IMR-90 (cell line): ENCODE measurements around the gene SLC25A46. TPM values are rescaled to one million over a fixed set of nuclear protein-coding genes. Genes with fewer than 3 reads are reported as not detected.

Experiments used
- ATAC-seq: fragments of 200-7000 bp; cut with Tn5 transposase; 2 replicates; pipeline ENCODE4 v1.9.1; 2020; ENCODE audit warnings: low read depth, mild to moderate bottlenecking, moderate library complexity
- BruUV-seq: library from RNA; stranded (reverse); fragments of 400-500 nt; replicated peaks from 2 replicates; lab custom pipeline; 2021; lab: Mats Ljungman, UMichigan
- CTCF ChIA-PET: fragments of 300-600 bp; formaldehyde crosslinking; extraction: SDS; loops from one replicate; lab custom pipeline; 2021; ENCODE audit warnings: antibody characterized with exemption; lab: Yijun Ruan, JAX
- POLR2A ChIA-PET: fragments of 300-600 bp; sonication (Branson Sonifier 250); formaldehyde crosslinking; loops from one replicate; lab custom pipeline; 2022; ENCODE audit warnings: antibody characterized with exemption; ENCODE audit not compliant: unreplicated experiment; lab: Charles Lee
- DNase-seq: peaks from one replicate; pipeline ENCODE4 v3.0.0; 2013
- H2AFZ ChIP-seq: replicated peaks from 2 replicates; pipeline ENCODE3; 2013; ENCODE audit warnings: low read length, mild to moderate bottlenecking; ENCODE audit not compliant: poor library complexity
- H2AK5ac ChIP-seq: 2 replicates; pipeline ENCODE4 v1.6.1; 2013; ENCODE audit warnings: low read depth, low read length, inconsistent platforms
- H2AK9ac ChIP-seq: replicated peaks from 2 replicates; pipeline ENCODE3; 2013; ENCODE audit warnings: mild to moderate bottlenecking, low read depth, low read length, moderate library complexity; ENCODE audit not compliant: poor library complexity
- H2BK120ac ChIP-seq: 2 replicates; pipeline ENCODE4 v1.6.1; 2013; ENCODE audit warnings: low read depth, low read length, inconsistent platforms
- H2BK15ac ChIP-seq: 3 replicates; pipeline ENCODE4 v1.6.1; 2013; ENCODE audit warnings: low read depth, low read length, inconsistent platforms
- H2BK20ac ChIP-seq: 2 replicates; pipeline ENCODE4 v1.6.1; 2013; ENCODE audit warnings: low read depth, mild to moderate bottlenecking, inconsistent platforms, low read length, moderate library complexity
- H2BK5ac ChIP-seq: 2 replicates; pipeline ENCODE4 v1.6.1; 2013; ENCODE audit warnings: mild to moderate bottlenecking, low read depth, low read length, inconsistent platforms; ENCODE audit not compliant: poor library complexity, severe bottlenecking
- H3K14ac ChIP-seq: replicated peaks from 2 replicates; pipeline ENCODE4 v1.6.1; 2013; ENCODE audit warnings: low read depth, low read length, inconsistent platforms
- H3K18ac ChIP-seq: 2 replicates; pipeline ENCODE4 v1.6.1; 2013; ENCODE audit warnings: low read depth, low read length, control low read depth
- H3K23ac ChIP-seq: 2 replicates; pipeline ENCODE4 v1.6.1; 2013; ENCODE audit warnings: low read depth, low read length, inconsistent platforms
- H3K27ac ChIP-seq: 2 replicates; pipeline ENCODE4 v1.5.1; 2013; ENCODE audit warnings: mild to moderate bottlenecking, control low read depth, low read length; ENCODE audit not compliant: insufficient read depth
- H3K27me3 ChIP-seq: 2 replicates; pipeline ENCODE4 v1.6.1; 2013; ENCODE audit warnings: low read length; ENCODE audit not compliant: control insufficient read depth, insufficient read depth
- H3K36me3 ChIP-seq: 2 replicates; pipeline ENCODE4 v1.6.1; 2013; ENCODE audit warnings: low read length, mixed read lengths; ENCODE audit not compliant: control insufficient read depth, insufficient read depth
- H3K4ac ChIP-seq: 2 replicates; pipeline ENCODE4 v1.6.1; 2013; ENCODE audit warnings: low read depth, low read length, inconsistent platforms
- H3K4me1 ChIP-seq: 2 replicates; pipeline ENCODE4 v1.6.1; 2013; ENCODE audit warnings: low read length, mixed read lengths; ENCODE audit not compliant: control insufficient read depth, insufficient read depth
- H3K4me2 ChIP-seq: 2 replicates; pipeline ENCODE4 v1.6.1; 2013; ENCODE audit warnings: low read depth, mild to moderate bottlenecking, control low read depth, low read length, moderate library complexity
- H3K4me3 ChIP-seq: 2 replicates; pipeline ENCODE4 v1.5.1; 2013; ENCODE audit warnings: low read depth, mild to moderate bottlenecking, control low read depth, low read length, moderate library complexity; ENCODE audit not compliant: insufficient read depth
- H3K56ac ChIP-seq: 2 replicates; pipeline ENCODE4 v1.6.1; 2013; ENCODE audit warnings: low read length, inconsistent platforms; ENCODE audit not compliant: insufficient read depth; ENCODE audit errors: extremely low read depth
- H3K79me1 ChIP-seq, 2 experiments: 2 replicates each; pipeline ENCODE4 v1.6.1; 2013; ENCODE audit warnings: low read length in 2 of 2, inconsistent platforms in 1 of 2, low read depth in 1 of 2
- H3K9ac ChIP-seq: 2 replicates; pipeline ENCODE4 v1.6.1; 2013; ENCODE audit warnings: low read depth, low read length, control low read depth
- H3K9me1 ChIP-seq: 2 replicates; pipeline ENCODE4 v1.6.1; 2013; ENCODE audit warnings: low read length, inconsistent platforms; ENCODE audit not compliant: insufficient read depth
- H3K9me3 ChIP-seq: 2 replicates; pipeline ENCODE4 v1.6.1; 2013; ENCODE audit warnings: low read length; ENCODE audit not compliant: control insufficient read depth, insufficient read depth
- H4K20me1 ChIP-seq: 2 replicates; pipeline ENCODE4 v1.6.1; 2013; ENCODE audit warnings: low read length, inconsistent platforms; ENCODE audit not compliant: insufficient read depth
- H4K5ac ChIP-seq: 2 replicates; pipeline ENCODE4 v1.6.1; 2013; ENCODE audit warnings: mild to moderate bottlenecking, low read depth, low read length, control low read depth
- H4K8ac ChIP-seq, 2 experiments: 2 replicates each; pipeline ENCODE4 v1.6.1; 2013; ENCODE audit warnings: low read depth in 2 of 2, low read length in 2 of 2, control low read depth in 1 of 2, inconsistent platforms in 1 of 2
- H4K91ac ChIP-seq: 2 replicates; pipeline ENCODE4 v1.6.1; 2013; ENCODE audit warnings: low read depth, low read length, inconsistent platforms; ENCODE audit not compliant: insufficient read depth
- BHLHE40 ChIP-seq: fragments of 150-350 bp; IDR thresholded peaks from 2 replicates; pipeline ENCODE4 v1.6.1; 2016; ENCODE audit warnings: mild to moderate bottlenecking, low read depth, low read length
- CEBPB ChIP-seq: IDR thresholded peaks from 2 replicates; pipeline ENCODE4 v1.6.1; 2012; ENCODE audit warnings: low read depth, low read length, improper control_type of control experiment
- CHD1 ChIP-seq: IDR thresholded peaks from 2 replicates; pipeline ENCODE4 v1.6.1; 2012; ENCODE audit warnings: low read depth, low read length, improper control_type of control experiment
- CTCF ChIP-seq: conservative IDR thresholded peaks from 2 replicates; pipeline ENCODE4 v1.5.1; 2012; ENCODE audit warnings: mild to moderate bottlenecking, low read depth, low read length, improper control_type of control experiment
- ELK1 ChIP-seq: fragments of 150-350 bp; IDR thresholded peaks from 2 replicates; pipeline ENCODE4 v1.6.1; 2016; ENCODE audit warnings: low read depth, mild to moderate bottlenecking, low read length, moderate library complexity, borderline replicate concordance
- FOS ChIP-seq: fragments of 150-350 bp; IDR thresholded peaks from 2 replicates; pipeline ENCODE4 v1.6.1; 2016; ENCODE audit warnings: low read depth, low read length
- MAFK ChIP-seq: IDR thresholded peaks from 2 replicates; pipeline ENCODE4 v1.6.1; 2012; ENCODE audit warnings: low read depth, low read length, improper control_type of control experiment
- MAZ ChIP-seq: IDR thresholded peaks from 2 replicates; pipeline ENCODE4 v1.6.1; 2012; ENCODE audit warnings: low read depth, mild to moderate bottlenecking, low read length, improper control_type of control experiment, moderate library complexity, borderline replicate concordance
- MXI1 ChIP-seq: IDR thresholded peaks from 2 replicates; pipeline ENCODE4 v1.6.1; 2012; ENCODE audit warnings: low read depth, mild to moderate bottlenecking, low read length, moderate library complexity, borderline replicate concordance
- NFE2L2 ChIP-seq: fragments of 150-350 bp; IDR thresholded peaks from 2 replicates; pipeline ENCODE4 v1.6.1; 2016; ENCODE audit warnings: low read depth, mild to moderate bottlenecking, low read length
- POLR2A ChIP-seq: IDR thresholded peaks from 2 replicates; pipeline ENCODE4 v1.6.1; 2012; ENCODE audit warnings: mild to moderate bottlenecking, low read depth, low read length
- RAD21 ChIP-seq: IDR thresholded peaks from 2 replicates; pipeline ENCODE4 v1.6.1; 2012; ENCODE audit warnings: low read length, improper control_type of control experiment
- RCOR1 ChIP-seq: IDR thresholded peaks from 2 replicates; pipeline ENCODE4 v1.6.1; 2012; ENCODE audit warnings: mild to moderate bottlenecking, low read length, improper control_type of control experiment; ENCODE audit not compliant: insufficient replicate concordance
- RFX5 ChIP-seq: IDR thresholded peaks from 2 replicates; pipeline ENCODE4 v1.8.0; 2012; ENCODE audit warnings: low read depth, mild to moderate bottlenecking, low read length, moderate library complexity
- SMC3 ChIP-seq: fragments of 150-350 bp; IDR thresholded peaks from 2 replicates; pipeline ENCODE4 v1.6.1; 2016; ENCODE audit warnings: low read depth, mild to moderate bottlenecking, antibody characterized with exemption, low read length, moderate library complexity
- WGBS, 2 experiments: methylation state at CpG; one replicate each; pipeline versions ENCODE4 v1.1.5 to v1.1.7; 2013; ENCODE audit warnings: missing lambda C conversion rate in 2 of 2; ENCODE audit not compliant: insufficient read length in 1 of 2; ENCODE audit errors: extremely low coverage in 2 of 2; 5-methylcytosine and 5-hydroxymethylcytosine counted together
- dilution Hi-C: fragments of 300-500 bp; cut with HindIII; formaldehyde crosslinking; loops from one replicate; pipeline ENCODE4 v1.14.3; 2018; ENCODE audit warnings: low sequenced_read_pairs; ENCODE audit not compliant: unreplicated experiment
- in situ Hi-C: fragments of 300-500 bp; cut with MboI; formaldehyde crosslinking; loops from 3 replicates; pipeline ENCODE4 v1.14.3; 2019; ENCODE audit warnings: low sequenced_read_pairs, inconsistent platforms, mixed read lengths
- intact Hi-C: fragments of 100-400 bp; cut with micrococcal nuclease; formaldehyde crosslinking; loops from 2 replicates; pipeline ENCODE4 v1.10.0; 2022
- polyA plus RNA-seq, 3 experiments: library from polyadenylated mRNA; depleted of rRNA; stranded (reverse); fragments of >200 nt; gene quantifications; 2 replicates each; pipeline ENCODE4 v1.2.3, GENCODE V29; 2012; ENCODE audit warnings: low replicate concordance in 1 of 3
- total RNA-seq: library from RNA; depleted of rRNA; stranded (reverse); fragments of >200 nt; gene quantifications from 2 replicates; pipeline ENCODE4 v1.2.3, GENCODE V29; 2012
- TF ChIP-seq, protein P1 (sequence below): fragments of 150-350 bp; IDR thresholded peaks from 2 replicates; pipeline ENCODE4 v1.6.1; 2017; ENCODE audit warnings: mild to moderate bottlenecking, antibody characterized with exemption, low read length, low read depth

SLC25A46 gene
- total and polyA plus RNA-seq, 2 of the 4 experiments (the other 2 are of a cell fraction) = 25.1 to 67.9 TPM

- Histone ChIP-seq H4K5ac (no peak overlapping the region), H2AK9ac (no peak overlapping the region), H4K8ac (no peak overlapping the region), H2AFZ (no peak overlapping the region), H2BK5ac (no peak overlapping the region), H2BK15ac (no peak overlapping the region), H4K91ac (no peak overlapping the region), H3K27me3 (no peaks in the 10 kb centered on the region), H3K23ac (no peak overlapping the region), H3K18ac (no peak overlapping the region), H3K9ac (no peak overlapping the region), H3K56ac (no peak overlapping the region), H3K4me2 (no peak overlapping the region), H3K9me1 (no peaks in the 10 kb centered on the region), H3K4me1 (no peaks in the 10 kb centered on the region), H3K36me3 (no peaks in the 10 kb centered on the region), H3K79me1 (no peaks in the 10 kb centered on the region), H3K4ac (no peak overlapping the region), H4K20me1 (no peaks in the 10 kb centered on the region), H2BK120ac (no peak overlapping the region), H2AK5ac (no peak overlapping the region), H3K9me3 (no peaks in the 10 kb centered on the region), H2BK20ac (no peak overlapping the region), H3K14ac (no peak overlapping the region), H3K4me3 (no peak overlapping the region), H3K27ac (no peak overlapping the region)
- 0% methylated on average over 1 of the region's 3 CpGs; no CpG with 5 or more reads in 1 of the 2 experiments for WGBS, 2 experiments
- ATAC-seq (no peak), DNase-seq (no peak)
- dilution Hi-C loops = no loop called here
- intact Hi-C loops = no loop called here
- TF ChIP-seq MXI1 = no peak
- TF ChIP-seq CEBPB = no peak
- no peak for TF ChIP-seq NFE2L2
- TF ChIP-seq POLR2A = no peak
- TF ChIP-seq, protein P1, sequence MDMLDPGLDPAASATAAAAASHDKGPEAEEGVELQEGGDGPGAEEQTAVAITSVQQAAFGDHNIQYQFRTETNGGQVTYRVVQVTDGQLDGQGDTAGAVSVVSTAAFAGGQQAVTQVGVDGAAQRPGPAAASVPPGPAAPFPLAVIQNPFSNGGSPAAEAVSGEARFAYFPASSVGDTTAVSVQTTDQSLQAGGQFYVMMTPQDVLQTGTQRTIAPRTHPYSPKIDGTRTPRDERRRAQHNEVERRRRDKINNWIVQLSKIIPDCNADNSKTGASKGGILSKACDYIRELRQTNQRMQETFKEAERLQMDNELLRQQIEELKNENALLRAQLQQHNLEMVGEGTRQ = no peak
- no peak for TF ChIP-seq MAFK
- TF ChIP-seq BHLHE40 = no peak
- TF ChIP-seq MAZ = no peak
- no peak for TF ChIP-seq RFX5
- TF ChIP-seq RAD21 = no peak
- TF ChIP-seq CHD1 = no peak
- TF ChIP-seq CTCF = no peak
- TF ChIP-seq SMC3 = no peak
- TF ChIP-seq ELK1 = no peak
- TF ChIP-seq RCOR1 = no peak
- TF ChIP-seq FOS = no peak
- in situ Hi-C loops = no loop called here
- CTCF ChIA-PET = no interaction called here
- BruUV-seq = no TSS peak
- POLR2A ChIA-PET = no interaction called here
Measured at GRCh38 chr5:110707260-110707844, 31.5 kb upstream of the SLC25A46 start.
